ENCODE data around the gene ASTN2.

Gene ASTN2

DNA sequence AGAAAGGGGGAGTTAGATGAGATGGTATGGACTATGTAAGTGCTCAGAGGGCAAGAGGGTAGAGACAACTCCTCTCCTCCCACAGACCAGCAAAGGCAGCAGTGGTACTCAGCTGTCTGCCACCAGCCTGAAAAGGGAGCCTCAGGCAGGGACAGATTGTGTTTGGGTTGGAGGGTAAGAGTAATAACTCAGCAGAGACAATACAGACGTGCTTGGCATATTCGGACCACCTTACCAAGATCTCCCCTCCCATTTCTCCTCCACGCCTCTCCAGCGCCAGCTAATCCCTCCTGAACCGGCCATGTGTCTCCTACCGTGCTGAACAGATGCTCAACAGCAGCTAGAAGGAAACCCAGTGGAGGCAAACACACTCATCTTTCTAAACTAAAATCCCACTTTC lies 180.8 kb downstream of the ASTN2 start:
- no peak for DNase-seq

- DNase-seq, result no peak
These were observed 181.8 kb downstream of the ASTN2 start for GRCh38 chr9:117233016-117233415.

- no peak for DNase-seq
These were observed 182.6 kb downstream of the ASTN2 start for GRCh38 chr9:117232281-117232680.

- DNase-seq, result no peak
These were observed 183.8 kb downstream of the ASTN2 start for GRCh38 chr9:117231012-117231411.

DNA sequence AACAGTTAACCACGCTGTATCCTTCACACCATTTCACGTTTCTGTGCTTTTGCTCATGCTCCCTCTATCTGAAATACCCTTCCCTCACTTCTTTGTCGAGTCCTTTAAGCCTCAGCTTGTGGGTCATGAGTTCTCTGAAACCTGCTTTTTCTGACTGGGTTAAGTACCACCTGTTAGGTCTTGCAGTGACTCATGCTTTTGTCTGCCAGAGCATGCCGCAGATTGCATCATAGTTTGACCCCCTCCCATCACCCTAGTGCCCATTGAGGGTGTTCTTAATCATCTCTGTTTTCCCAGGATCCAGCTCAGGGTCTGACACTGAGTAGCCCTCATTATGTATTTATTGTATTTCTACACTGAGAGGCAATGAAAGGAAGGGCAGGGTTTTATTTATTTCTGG lies 190.2 kb downstream of the ASTN2 start:
- DNase-seq, result no peak

GRCh38 chr9:117218951-117219350 lies 195.9 kb downstream of the ASTN2 start:
- no peak for DNase-seq

DNA sequence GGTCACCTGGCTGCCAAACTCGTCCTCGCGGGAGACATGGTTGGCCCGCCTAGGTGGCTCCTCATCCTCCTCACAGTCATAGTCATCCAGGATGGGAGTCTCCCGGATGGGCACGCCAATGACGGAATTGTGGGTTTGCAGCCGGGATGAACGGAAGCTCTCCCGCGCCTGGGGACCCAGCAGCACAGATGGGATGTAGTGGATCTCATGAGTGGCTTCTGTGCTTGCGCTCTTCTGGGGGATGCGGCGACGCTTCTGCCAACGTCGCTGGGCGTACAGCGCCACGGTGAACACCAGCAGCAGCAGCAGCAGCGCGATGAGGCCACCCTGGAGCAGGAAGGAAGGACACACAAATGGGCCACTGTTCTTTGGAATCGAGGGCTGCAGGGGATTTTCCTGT lies 200.4 kb downstream of the ASTN2 start:
- DNase-seq, result no peak

- no peak for DNase-seq
These were observed 203.6 kb downstream of the ASTN2 start for GRCh38 chr9:117211280-117211679.

DNA sequence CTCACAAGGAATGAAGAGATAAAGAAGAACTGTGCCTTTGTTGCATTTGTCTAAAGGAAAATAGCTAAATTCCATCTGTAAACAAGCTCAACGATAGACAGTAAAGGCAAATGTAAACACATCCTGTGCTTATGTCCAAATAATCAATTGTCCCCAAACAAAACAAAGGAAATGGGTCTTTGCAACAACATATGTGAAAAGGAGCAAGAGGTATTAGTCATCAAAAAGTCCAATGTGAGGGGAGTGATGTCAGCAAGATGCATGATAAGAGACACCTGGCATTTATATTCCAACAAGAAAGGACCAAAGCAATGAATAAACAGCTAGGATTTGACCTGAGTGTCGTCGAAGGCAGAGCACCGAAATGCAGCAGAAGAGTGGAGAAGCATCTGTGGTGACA lies 209.1 kb downstream of the ASTN2 start:
- DNase-seq, result no peak

DNA sequence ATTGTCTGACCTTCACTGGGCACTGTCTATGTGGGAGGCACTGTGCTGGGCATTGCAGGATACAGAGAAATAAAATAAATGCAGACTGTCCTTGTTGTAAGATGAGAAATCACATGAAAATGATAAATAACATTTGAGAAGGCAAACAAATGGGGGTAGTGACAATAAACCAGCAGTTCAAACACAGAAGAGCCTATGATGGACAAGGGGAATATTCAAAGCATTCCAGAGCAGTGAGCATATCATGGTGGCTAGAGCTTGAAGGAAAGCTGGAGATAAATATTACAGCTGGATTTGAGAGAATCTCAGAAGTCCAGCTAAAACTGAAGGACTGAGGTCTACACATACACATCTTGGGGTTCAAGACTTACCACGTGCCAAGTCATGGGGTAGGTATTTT lies 209.9 kb downstream of the ASTN2 start:
- DNase-seq, result no peak

DNA sequence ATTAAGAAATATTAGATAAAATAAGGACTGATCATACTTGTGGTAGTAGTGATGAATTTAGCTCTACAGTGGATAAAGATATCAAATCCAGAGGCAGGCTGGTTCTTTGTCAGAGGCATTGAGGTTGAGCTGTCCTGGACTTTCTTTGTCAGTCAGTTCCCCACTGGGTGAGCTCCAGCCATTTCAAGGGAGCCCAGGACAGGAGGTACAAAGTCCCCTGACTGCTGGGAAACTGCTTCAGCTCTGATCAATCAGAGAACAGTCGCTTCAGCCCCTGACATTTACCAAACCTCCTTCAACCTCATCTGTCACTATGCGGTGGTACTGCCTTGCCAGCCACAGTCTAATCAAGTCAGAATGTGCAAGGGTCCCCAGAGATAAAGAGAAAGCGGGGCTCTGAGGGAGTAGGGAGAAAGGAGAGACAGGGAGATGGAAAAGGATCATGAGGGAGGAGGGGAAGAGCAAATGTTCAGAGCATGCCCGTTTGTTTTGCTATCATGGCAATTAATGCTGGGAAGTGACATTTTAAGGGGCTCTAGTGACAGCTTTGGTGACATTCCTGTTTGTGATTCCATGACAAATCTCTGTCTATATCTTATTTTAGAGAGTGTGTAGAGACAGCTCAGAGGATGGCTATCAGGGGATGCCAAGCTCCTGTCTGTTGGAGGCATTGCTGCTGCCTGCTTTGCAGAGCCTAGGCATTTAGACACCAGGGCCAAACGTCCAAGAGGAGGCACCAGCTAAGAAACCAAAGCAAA lies 223.2 kb downstream of the ASTN2 start:
- no peak for DNase-seq

DNA sequence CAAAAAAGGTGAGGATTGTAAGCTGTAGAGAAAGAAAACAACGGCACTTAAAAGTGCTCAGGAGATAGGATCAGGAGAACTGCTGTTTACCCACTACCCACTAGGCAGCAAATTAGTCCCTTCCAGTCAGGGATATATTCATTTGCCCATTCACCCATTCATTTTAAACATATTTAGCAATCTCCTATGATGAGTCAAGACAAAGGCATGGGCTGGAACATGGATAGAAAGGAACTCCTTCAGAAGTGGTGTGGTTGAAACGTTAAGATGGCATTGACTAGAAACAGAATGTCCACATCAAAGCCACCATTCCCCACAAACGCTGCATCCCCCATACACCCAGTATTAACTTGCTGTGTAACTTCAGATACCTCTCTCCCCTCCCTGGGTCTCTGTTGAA lies 225.7 kb downstream of the ASTN2 start:
- no peak for DNase-seq

DNA sequence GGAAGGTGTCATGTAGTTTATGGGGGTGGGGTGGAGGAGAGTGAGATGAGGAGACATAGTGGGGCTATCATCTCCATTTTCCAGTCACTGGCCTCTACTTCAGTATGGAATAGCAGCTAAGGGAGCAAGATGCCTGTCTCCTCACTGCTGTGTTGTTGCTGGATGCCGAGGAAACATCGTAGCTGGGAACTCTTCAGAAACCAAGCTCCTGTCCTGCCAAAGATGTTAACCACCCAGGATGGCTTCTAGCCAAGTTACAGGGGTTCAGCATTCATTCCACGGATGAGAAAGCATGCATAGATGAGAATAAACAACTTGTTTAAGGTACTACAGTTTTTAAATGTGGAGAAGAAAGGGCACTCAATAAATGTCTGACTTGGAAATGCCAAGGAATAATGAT lies 226.5 kb downstream of the ASTN2 start:
- DNase-seq, result no peak

GRCh38 chr9:117187498-117187897 lies 227.4 kb downstream of the ASTN2 start:
- no peak for DNase-seq

- DNase-seq, result no peak
These were observed 230.7 kb downstream of the ASTN2 start for GRCh38 chr9:117184173-117184572.

DNA sequence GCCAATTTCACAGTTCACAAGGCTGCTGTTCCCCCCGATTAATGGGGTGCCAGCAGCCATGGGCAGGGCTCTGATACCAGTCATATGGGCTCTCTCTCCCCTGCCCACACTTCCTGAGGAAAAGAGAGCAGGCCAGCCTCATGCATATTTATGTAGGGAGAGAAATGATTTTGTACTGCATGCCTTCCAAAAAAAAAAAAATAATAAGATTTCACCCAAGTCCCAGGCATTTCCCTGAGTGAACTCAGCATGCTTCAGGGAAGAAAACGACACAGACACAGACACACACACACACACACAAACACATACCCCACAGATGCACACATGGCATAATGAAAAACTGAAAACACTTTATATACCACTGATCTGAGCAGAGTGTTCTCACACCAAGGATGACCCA lies 232.8 kb downstream of the ASTN2 start:
- DNase-seq, result no peak

DNA sequence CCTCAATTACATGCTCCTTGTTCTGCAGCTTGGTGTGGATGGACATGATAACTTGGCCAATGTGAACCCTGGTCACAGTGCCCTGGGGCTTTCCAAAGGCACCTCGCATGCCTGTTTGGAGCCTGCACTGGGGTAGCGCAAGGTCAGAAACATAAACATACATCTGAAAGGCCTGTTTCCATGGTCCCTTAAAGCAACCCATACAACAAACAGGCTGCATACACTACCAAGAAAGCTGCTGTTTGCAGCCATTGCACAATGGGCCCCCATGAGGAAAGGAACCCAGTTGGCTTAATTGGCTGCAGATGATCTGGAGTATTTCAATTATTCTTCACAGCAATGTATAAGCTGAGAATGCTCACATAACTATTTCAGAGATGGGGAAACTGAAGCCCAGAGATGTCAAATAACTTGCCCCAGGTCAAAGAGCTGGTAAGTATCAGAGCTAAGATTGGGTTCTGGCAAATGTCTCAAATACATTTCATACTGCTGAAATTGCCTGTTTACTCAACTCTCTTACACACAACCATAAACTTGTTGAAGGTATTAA lies 233.9 kb downstream of the ASTN2 start:
- no peak for DNase-seq

DNA sequence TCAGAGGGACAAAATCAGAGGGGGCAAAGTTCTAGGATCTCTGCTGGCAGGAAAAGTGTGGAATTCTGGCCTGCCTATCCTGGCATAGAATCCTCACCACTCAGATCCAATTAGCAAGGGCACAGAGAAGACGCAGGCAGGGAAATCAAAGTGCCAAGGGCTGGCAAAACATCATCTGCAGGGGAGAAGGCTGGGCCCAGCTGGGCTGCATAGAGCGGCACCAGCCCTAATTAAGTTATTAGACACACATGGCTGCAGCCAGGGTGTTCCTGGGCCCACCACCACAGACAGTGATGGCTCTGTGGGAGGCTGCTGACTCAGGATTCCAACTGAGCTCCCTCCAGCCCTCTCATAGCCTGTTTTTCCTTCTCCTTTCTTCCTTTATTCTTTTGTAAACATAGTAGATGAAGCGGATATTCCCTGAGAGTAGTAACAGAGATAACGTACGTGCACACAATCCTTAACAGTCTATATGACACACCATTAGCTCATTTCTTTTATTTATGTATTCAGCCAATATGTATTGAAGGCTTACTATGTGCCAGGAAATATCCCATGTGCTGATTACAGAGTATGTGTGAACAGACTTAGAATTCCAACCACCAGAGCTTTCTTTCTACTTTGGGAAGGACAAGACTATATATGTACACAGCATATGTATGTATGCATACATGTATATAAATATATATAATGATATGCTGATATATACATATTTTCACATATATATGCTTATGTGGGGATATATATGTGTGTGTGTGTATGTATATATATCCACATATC lies 236.1 kb downstream of the ASTN2 start:
- DNase-seq, result no peak

DNA sequence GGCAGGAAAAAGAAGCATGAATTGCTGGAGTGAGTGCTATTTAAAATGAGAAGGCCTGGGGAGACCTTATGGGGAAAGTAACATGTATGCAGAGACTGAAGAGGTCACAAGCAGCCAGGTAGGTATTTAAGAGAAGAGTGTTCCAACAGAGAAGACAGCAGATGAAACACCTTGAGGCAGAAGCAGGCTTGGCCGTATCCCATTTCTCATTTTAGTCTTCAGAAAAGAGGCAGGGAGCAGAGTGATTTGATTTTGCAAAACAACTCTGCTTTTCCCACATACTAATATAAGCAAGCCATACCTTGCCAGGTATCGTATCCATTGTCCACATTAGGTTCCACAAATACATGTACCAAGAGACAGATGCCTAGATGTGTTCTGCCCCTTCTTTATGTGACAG lies 244.3 kb downstream of the ASTN2 start:
- DNase-seq, result no peak

GRCh38 chr9:117169089-117169621 lies 245.7 kb downstream of the ASTN2 start:
- DNase-seq, result no peak

- DNase-seq, result no peak
These were observed 250.3 kb downstream of the ASTN2 start for GRCh38 chr9:117164512-117164911.

DNA sequence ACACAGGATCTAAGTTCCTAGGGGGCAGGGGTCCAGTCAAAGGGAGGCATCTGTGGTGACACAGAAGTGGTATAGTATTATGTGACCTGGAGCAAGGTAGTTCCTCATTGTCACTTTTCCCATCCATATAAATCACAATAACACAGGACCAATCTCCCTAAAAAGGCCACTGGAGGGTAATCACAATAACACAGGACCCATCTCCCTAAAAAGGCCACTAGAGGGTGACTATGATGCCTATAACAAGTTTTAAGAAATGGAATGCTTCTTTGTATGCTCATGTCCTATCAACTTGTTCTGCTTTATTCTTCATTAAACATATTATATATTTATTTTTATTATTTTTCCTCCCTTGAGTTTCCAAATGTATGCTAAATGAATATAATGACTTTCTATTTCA lies 254.6 kb downstream of the ASTN2 start:
- DNase-seq, result no peak

GRCh38 chr9:117156771-117157535 lies 257.9 kb downstream of the ASTN2 start:
- DNase-seq, result no peak
